ENCODE data around the gene FRG1.
"Not testable (repeated sequence)": the region's sequence is repeated elsewhere in the genome, so short reads cannot be mapped to it uniquely, and the experiment has no call there.

The FRG1 gene

GRCh38 chr4:189940178-189941004 is at the start of gene FRG1:
TSS of gene FRG1 (plus strand) at chr4:189940872. CDS start at chr4:189941010, 138 bp downstream.
- DNase-seq, result no peak

GRCh38 chr4:189897667-189898066 is 43.0 kb upstream of the FRG1 start:
- no peak for DNase-seq

- DNase-seq, result not testable (repeated sequence)
These were observed 41.1 kb upstream of the FRG1 start for GRCh38 chr4:189899481-189900015.

GRCh38 chr4:189904420-189905027 is 36.1 kb upstream of the FRG1 start:
- not testable (repeated sequence) for DNase-seq

- DNase-seq, result no peak
These were observed 28.5 kb upstream of the FRG1 start for GRCh38 chr4:189912170-189912569.

GRCh38 chr4:189917161-189917891 is 23.3 kb upstream of the FRG1 start:
- DNase-seq, result no peak

- DNase-seq, result no peak
These were observed 19.6 kb upstream of the FRG1 start for GRCh38 chr4:189921058-189921457.

- not testable (repeated sequence) for DNase-seq
These were observed 13.9 kb upstream of the FRG1 start for GRCh38 chr4:189926742-189927141.

GRCh38 chr4:189941005-189941450 is 356 bp downstream of the FRG1 start:
- no peak for DNase-seq

- DNase-seq, result not testable (repeated sequence)
These were observed 1.7 kb downstream of the FRG1 start for GRCh38 chr4:189942412-189942811.

GRCh38 chr4:189944077-189944476 is 3.4 kb downstream of the FRG1 start:
- not testable (repeated sequence) for DNase-seq

GRCh38 chr4:189946906-189947305 is 6.2 kb downstream of the FRG1 start:
- not testable (repeated sequence) for DNase-seq

- DNase-seq, result not testable (repeated sequence)
These were observed 7.8 kb downstream of the FRG1 start for GRCh38 chr4:189948486-189948885.

- DNase-seq, result not testable (repeated sequence)
These were observed 28.6 kb downstream of the FRG1 start for GRCh38 chr4:189969291-189969690.

GRCh38 chr4:189973646-189974045 is 33.0 kb downstream of the FRG1 start:
- no peak for DNase-seq

GRCh38 chr4:189974056-189974455 is 33.4 kb downstream of the FRG1 start:
- DNase-seq, result no peak

GRCh38 chr4:189979196-189980047 is 38.8 kb downstream of the FRG1 start:
- DNase-seq, result no peak

GRCh38 chr4:189980292-189980691 is 39.6 kb downstream of the FRG1 start:
- DNase-seq, result not testable (repeated sequence)

- no peak for DNase-seq
These were observed 41.3 kb downstream of the FRG1 start for GRCh38 chr4:189981970-189982369.

GRCh38 chr4:189983916-189984526 is 43.3 kb downstream of the FRG1 start:
- not testable (repeated sequence) for DNase-seq

- DNase-seq, result not testable (repeated sequence)
These were observed 44.0 kb downstream of the FRG1 start for GRCh38 chr4:189984661-189985060.

All from NCI-H526 treated with DMSO at 0.1 percent for 48 hours (cell line).